OCI-LY3 (cell line): ENCODE results near the gene PRSS27.

Experiments
- H2AFZ ChIP-seq: fragments of 200-600, 300-600 bp; shearing (Covaris generic); 2 replicates; pipeline ENCODE4 v1.6.0; 2014; ENCODE audit warnings: antibody characterized with exemption, low read depth, low read length
- H3K27ac ChIP-seq: fragments of 200-600, 300-600 bp; sonication (generic); 2 replicates; pipeline ENCODE4 v1.5.1; 2014; ENCODE audit warnings: mild to moderate bottlenecking, low read length, moderate library complexity, mixed read lengths
- H3K27me3 ChIP-seq: fragments of 200-600, 300-600 bp; sonication (generic); 2 replicates; pipeline ENCODE4 v1.6.1; 2014; ENCODE audit warnings: low read depth, low read length, mixed read lengths
- H3K36me3 ChIP-seq: fragments of 200-600, 300-600 bp; sonication (generic); replicated peaks from 2 replicates; pipeline ENCODE3; 2014; ENCODE audit warnings: low read depth, low read length, mixed read lengths
- H3K4me1 ChIP-seq: fragments of 300-600, 200-600 bp; sonication (generic); 2 replicates; pipeline ENCODE4 v1.6.1; 2014; ENCODE audit warnings: low read length, mixed read lengths
- H3K4me2 ChIP-seq: fragments of 200-600, 300-600 bp; sonication (generic); 2 replicates; pipeline ENCODE4 v1.6.1; 2014; ENCODE audit warnings: low read length, mixed read lengths
- H3K4me3 ChIP-seq: fragments of 300-600, 200-600 bp; sonication (generic); 2 replicates; pipeline ENCODE4 v1.5.1; 2014; ENCODE audit warnings: antibody characterized with exemption, mild to moderate bottlenecking, low read length, moderate library complexity
- H3K79me2 ChIP-seq: fragments of 300-600, 200-600 bp; shearing (Covaris generic); 2 replicates; pipeline ENCODE4 v1.6.1; 2014; ENCODE audit warnings: mild to moderate bottlenecking, low read length, mixed read lengths
- H3K9ac ChIP-seq: fragments of 300-600, 200-600 bp; shearing (Covaris generic); 2 replicates; pipeline ENCODE4 v1.6.0; 2014; ENCODE audit warnings: mild to moderate bottlenecking, low read length, moderate library complexity
- H3K9me3 ChIP-seq: fragments of 200-600, 300-600 bp; shearing (Covaris generic); 2 replicates; pipeline ENCODE4 v1.6.1; 2014; ENCODE audit warnings: low read length, mixed read lengths; ENCODE audit not compliant: insufficient read depth
- H4K20me1 ChIP-seq: fragments of 200-600, 300-600 bp; sonication (generic); 2 replicates; pipeline ENCODE4 v1.6.1; 2016; ENCODE audit warnings: low read length, mixed read lengths; ENCODE audit not compliant: insufficient read depth
- EZH2phosphoT487 ChIP-seq: fragments of 200-600 bp; shearing (Covaris generic); IDR thresholded peaks from 2 replicates; pipeline ENCODE4 v1.6.1; 2018; ENCODE audit warnings: antibody characterized with exemption, mixed run types, low read depth
- TF ChIP-seq, protein P1 (sequence below): fragments of 200-600, 300-600 bp; sonication (generic); IDR thresholded peaks from 2 replicates; pipeline ENCODE4 v1.5.1; 2014; ENCODE audit warnings: antibody characterized with exemption, low read length, low read depth

The PRSS27 gene

DNA sequence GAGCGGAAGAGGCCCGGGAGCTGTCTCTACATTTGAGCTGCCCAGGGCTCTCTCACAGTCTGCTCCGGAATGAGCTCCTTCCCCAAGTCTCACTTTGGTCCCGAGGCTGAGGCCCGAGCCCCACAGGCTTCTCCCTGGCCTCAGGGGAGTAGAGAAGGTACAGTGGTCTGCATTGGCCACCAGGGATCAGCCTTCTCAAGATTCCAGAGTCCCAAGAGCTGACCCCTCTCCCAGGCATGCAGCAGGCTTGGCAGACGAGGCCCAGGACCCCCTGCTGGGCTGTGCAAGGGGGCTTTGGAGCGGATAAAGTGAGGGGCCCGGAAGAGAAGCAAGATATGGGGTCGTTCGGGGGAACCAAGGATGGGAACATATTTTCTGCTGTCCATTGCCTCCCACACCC lies 3.1 kb downstream of the PRSS27 start:
- peaks cover 8% of the 10 kb centered on the region for H3K4me1 ChIP-seq

GRCh38 chr16:2715966-2716885 lies 3.8 kb downstream of the PRSS27 start:
- Histone ChIP-seq H2AFZ (no peak overlapping the region), H4K20me1 (no peaks in the 10 kb centered on the region), H3K4me2 (peak overlapping the region; percentile 32; the same call in 1 of the 2 replicates), H3K27me3 (no peaks in the 10 kb centered on the region), H3K4me1 (peaks cover 8% of the 10 kb centered on the region), H3K4me3 (no peak overlapping the region), H3K9ac (no peak overlapping the region), H3K9me3 (no peaks in the 10 kb centered on the region), H3K27ac (no peak overlapping the region), H3K79me2 (0 out of 2 replicates have a peak, but pooled peaks cover 5% of the 10 kb centered on the region), H3K36me3 (no peaks in the 10 kb centered on the region)
- no peak for TF ChIP-seq EZH2phosphoT487
- TF ChIP-seq, protein P1, sequence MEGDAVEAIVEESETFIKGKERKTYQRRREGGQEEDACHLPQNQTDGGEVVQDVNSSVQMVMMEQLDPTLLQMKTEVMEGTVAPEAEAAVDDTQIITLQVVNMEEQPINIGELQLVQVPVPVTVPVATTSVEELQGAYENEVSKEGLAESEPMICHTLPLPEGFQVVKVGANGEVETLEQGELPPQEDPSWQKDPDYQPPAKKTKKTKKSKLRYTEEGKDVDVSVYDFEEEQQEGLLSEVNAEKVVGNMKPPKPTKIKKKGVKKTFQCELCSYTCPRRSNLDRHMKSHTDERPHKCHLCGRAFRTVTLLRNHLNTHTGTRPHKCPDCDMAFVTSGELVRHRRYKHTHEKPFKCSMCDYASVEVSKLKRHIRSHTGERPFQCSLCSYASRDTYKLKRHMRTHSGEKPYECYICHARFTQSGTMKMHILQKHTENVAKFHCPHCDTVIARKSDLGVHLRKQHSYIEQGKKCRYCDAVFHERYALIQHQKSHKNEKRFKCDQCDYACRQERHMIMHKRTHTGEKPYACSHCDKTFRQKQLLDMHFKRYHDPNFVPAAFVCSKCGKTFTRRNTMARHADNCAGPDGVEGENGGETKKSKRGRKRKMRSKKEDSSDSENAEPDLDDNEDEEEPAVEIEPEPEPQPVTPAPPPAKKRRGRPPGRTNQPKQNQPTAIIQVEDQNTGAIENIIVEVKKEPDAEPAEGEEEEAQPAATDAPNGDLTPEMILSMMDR, result no peak

More for the DNA sequence above, 3.1 kb downstream of the PRSS27 start:
- H3K36me3 ChIP-seq, result no peaks in the 10 kb centered on the region
- H4K20me1 ChIP-seq, result no peaks in the 10 kb centered on the region
- TF ChIP-seq, protein P1, result no peak
- no peak for TF ChIP-seq EZH2phosphoT487
- no peaks in the 10 kb centered on the region for H3K9me3 ChIP-seq
- H3K4me2 ChIP-seq, result no peak overlapping the region
- no peak overlapping the region for H3K27ac ChIP-seq
- no peak overlapping the region for H3K9ac ChIP-seq
- H2AFZ ChIP-seq, result no peak overlapping the region
- H3K4me3 ChIP-seq, result no peak overlapping the region
- H3K27me3 ChIP-seq, result no peaks in the 10 kb centered on the region
- H3K79me2 ChIP-seq, result 0 out of 2 replicates have a peak, but pooled peaks cover 5% of the 10 kb centered on the region

DNA sequence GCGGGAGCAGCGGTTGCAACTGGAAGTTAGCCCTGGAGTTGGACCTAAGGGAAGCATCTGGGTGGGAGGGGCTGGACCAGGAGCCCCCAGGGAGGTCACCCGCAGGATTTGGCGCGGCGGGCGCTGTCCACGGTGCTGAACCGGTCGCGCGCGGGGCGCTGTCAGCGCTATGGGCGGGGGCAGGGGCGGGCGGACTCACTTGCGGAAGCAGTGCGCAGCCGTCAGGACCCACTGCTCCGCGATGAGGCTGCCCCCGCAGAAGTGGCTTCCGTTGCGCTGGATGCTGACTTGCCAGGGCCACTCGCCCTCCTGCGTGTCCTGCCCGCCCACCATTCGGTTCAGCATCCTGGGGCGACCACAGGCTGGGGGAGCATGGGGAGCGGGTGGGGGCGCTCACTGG lies 4.5 kb downstream of the PRSS27 start:
- no peak overlapping the region for H3K9ac ChIP-seq
- peak overlapping the region; percentile 32; the same call in 1 of the 2 replicates for H3K4me2 ChIP-seq
- peaks cover 8% of the 10 kb centered on the region for H3K4me1 ChIP-seq
- no peaks in the 10 kb centered on the region for H4K20me1 ChIP-seq
- H3K27me3 ChIP-seq, result no peaks in the 10 kb centered on the region
- no peak for TF ChIP-seq EZH2phosphoT487
- TF ChIP-seq, protein P1, result no peak
- H3K4me3 ChIP-seq, result no peak overlapping the region
- no peak overlapping the region for H3K27ac ChIP-seq
- H3K36me3 ChIP-seq, result no peaks in the 10 kb centered on the region
- no peak overlapping the region for H2AFZ ChIP-seq
- no peaks in the 10 kb centered on the region for H3K9me3 ChIP-seq
- H3K79me2 ChIP-seq, result 0 out of 2 replicates have a peak, but pooled peaks cover 5% of the 10 kb centered on the region

GRCh38 chr16:2715064-2715463 lies 5.0 kb downstream of the PRSS27 start:
- 0 out of 2 replicates have a peak, but pooled peaks cover 3% of the 10 kb centered on the region for H4K20me1 ChIP-seq
- no peak overlapping the region for H3K4me2 ChIP-seq
- no peak overlapping the region for H3K27ac ChIP-seq
- H3K36me3 ChIP-seq, result no peaks in the 10 kb centered on the region
- no peaks in the 10 kb centered on the region for H3K27me3 ChIP-seq
- H3K4me1 ChIP-seq, result peaks cover 6% of the 10 kb centered on the region
- no peak overlapping the region for H3K9ac ChIP-seq
- H3K9me3 ChIP-seq, result no peaks in the 10 kb centered on the region
- H3K79me2 ChIP-seq, result 0 out of 2 replicates have a peak, but pooled peaks cover 3% of the 10 kb centered on the region
- no peak overlapping the region for H2AFZ ChIP-seq
- TF ChIP-seq EZH2phosphoT487, result no peak
- TF ChIP-seq, protein P1, result no peak
- no peak overlapping the region for H3K4me3 ChIP-seq
